Right renal cortex interstitium (tissue), 3 donors: ENCODE measurements around the gene SLC26A9. TPM values are rescaled to one million over a fixed set of nuclear protein-coding genes. Genes with fewer than 3 reads are reported as not detected.
A peak's percentile ranks its signal among the peaks of the same experiment; 100 is the strongest.

Experiments used
- DNase-seq, 3 donors: peaks; one replicate each; pipeline ENCODE4 v3.0.0-alpha.2; 2013; ENCODE audit warnings: low read depth in 3 of 3, low spot score in 2 of 3
- polyA plus RNA-seq, 3 donors: library from polyadenylated mRNA; unstranded; fragments of 120-200 nt; gene quantifications; one replicate each; pipeline ENCODE4 v1.2.1, GENCODE V29; 2013; ENCODE audit not compliant: insufficient read length in 3 of 3

Gene SLC26A9
- polyA plus RNA-seq, 3 donors, result 0.22 to 0.44 (median 0.35) TPM

DNA sequence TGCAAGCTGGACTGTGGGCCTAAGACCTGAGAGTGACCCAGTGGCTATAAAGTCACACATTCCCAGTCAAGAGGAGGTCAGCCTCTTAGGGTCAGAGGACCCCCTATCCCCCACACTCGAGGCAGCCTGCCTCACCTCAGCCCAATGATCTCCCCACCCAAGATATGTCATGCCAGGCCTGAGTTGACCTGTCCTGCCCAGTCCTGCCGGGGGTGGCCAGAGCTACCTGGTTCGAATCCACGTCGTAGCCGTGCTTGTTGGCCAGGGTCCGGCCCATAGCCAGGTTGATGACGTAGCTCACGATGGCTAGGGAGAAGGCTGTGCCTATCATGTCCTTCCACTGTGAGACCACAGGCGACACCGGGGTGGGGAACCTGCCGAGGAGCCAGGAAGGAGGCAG is 15.6 kb downstream of the SLC26A9 start:
- DNase-seq, result no peak

DNA sequence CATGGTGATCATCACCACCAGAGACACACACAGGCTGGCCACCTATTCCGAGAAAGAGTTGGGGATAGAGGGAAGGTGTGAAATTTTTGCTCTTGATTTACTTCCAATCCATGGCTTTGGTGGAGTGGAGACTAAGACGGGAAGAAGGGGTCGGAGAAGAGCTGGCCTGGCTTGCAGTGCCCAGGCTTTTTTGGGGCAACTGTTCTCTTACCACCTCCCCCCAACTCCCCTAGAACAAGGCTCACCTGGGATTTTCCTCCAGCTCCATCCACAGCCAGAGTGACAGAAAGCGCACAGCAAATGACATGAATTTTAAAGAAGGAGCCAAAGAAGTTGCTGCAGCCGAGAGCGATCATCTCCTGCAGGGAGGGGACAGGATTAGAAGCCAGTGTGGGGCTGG is 16.0 kb downstream of the SLC26A9 start:
- no peak for DNase-seq

DNA sequence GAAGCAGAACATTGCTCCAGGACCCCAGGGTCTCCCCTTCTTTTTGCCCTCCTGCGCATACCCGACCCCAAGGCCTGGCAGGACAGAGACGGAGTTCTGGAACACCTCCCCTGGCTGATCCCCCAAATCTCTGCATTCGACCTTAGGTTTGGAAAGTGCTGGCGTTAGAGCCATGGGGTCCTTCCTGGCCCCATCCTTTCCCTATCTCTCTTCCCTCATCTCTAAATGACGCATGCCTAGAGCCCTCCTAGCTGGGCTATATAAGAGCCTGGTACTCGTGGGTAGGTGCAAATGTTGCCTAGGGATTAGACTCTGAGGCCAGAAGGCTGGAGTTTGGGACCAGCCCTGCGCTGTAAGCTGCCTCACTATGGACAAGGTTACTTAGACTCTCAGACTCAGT is 16.6 kb downstream of the SLC26A9 start:
- DNase-seq, result no peak

GRCh38 chr1:205926213-205926612 is 17.0 kb downstream of the SLC26A9 start:
- no peak for DNase-seq

GRCh38 chr1:205925736-205926135 is 17.5 kb downstream of the SLC26A9 start:
- DNase-seq, result no peak

- DNase-seq, result no peak
Observed at GRCh38 chr1:205924460-205924790, 18.8 kb downstream of the SLC26A9 start.

DNA sequence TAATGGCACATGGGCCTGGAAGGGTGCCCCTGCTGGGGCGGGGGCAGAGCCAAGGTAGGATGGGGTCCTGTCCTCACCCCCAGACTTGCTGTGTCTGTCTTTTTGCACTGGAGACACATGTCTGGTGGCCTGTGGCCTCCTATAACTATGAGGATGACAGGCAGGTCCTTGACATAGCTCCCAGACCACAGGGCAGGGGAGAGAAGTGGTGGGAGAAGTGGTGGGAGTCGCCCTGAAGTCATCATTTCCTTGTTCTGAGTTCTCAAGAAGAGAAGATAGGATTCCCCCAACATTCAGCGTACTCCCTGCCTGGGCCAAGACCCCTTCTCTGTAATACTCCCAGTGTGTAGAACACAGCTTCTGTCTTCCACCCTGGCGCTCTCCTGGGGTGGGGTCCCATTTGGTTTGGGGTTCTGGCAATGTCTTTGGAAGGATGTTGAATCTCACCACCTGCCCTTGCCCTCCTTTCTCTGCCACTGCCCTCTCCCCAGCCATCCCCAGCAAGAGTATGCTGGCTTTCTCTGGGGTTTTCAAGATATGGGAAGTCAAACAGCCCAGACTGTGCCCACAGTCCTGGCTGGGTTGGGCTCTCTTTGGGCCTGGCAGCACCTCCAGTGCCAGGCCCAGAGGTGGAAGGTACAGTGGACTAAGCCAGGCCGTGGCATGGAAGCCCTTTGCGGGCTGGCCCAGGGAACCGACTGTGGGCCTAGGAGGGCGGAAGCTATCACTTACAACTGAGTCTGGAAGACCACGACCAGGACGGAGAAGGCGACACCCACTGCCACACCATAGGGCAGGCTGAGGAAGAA is 19.4 kb downstream of the SLC26A9 start:
- no peak for DNase-seq

DNA sequence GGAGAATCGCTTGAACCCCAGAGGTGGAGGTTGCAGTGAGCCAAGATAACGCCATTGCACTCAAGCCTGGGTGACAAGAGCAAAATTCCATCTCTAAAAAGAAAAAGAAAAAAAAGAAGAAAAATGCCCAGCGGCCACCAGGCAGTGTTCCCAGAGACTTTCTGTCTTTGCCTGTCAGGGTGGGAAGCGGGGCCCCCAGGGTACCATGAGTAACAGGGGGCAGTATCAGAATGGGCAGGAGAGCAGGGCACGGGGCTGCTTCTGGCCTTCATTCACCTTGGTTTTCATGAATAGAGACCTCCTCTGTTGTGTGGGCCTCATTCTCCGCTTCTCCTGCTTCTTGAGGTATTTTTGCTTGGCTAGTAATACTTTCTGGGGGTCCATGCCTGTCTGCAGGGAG is 20.4 kb downstream of the SLC26A9 start:
- DNase-seq, result no peak

DNA sequence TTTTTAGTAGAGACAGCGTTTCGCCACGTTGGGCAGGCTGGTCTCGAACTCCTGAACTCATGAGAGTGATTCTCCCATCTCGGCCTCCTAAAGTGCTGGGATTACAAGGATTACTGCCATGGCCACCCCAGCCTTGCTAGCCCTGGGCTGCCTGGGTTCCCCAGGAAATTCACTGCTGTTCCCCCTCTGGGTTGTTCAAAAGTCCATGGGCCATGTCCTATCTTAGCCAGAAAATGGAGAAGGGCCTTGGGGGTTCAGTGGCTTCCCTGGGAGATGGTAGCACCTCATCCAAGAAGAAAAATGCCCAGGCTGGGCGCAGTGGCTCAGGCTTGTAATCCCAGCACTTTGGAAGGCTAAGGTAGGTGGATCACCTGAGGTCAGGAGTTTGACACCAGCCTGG is 20.9 kb downstream of the SLC26A9 start:
- DNase-seq, result no peak

DNA sequence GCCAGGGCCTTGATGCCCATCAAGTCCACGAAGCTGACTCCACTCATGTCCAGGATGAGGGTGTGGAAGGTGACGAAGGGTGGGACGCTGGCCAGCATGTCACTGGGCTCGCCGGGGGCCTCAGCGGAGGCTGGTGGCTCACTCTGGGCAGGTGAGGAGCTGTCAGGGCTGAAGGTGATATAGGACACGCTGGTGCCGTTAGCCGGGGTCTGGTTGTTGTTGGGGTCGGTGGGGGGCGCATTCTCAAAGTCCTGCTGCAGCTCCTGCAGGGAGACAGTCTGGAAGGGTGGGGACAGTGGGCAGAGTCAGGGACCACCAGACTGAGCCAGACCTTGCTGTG is 21.7 kb downstream of the SLC26A9 start:
- DNase-seq, result no peak

DNA sequence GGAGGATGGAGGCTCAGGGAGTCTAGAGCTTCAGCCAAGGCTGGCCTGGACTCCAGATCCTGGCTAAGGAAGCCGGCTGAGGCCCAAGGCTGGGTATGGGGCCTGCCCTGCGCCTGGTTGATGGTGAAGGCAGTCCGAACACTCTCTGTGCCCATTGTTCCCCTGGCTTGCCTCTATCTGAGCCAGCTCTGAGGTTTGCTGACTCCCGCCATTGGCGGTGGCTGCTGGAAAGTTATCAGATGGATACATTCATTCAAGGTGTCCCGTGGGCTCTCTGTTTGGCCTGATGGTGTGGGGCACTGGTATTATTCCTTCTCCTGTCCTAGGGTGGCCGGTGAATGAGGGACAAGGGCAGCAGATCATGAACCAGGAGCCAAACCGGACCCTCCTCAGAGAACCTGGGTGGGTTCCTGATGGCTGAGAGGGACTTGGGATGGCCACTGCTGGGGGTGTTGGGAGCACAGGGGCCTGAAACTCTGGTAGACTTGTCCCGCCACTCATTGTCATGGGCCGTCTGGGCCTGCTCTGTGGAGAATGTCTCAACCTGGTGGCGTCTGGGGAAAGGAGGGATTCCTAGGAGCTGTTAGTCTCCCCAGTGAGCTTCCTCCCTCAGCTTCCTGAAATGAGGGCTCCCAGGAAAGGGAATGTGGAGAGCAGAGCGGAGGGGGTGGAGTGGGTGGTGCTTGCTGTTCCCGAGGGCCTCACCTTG is 22.2 kb downstream of the SLC26A9 start:
- DNase-seq, result no peak

GRCh38 chr1:205920159-205920558 is 23.1 kb downstream of the SLC26A9 start:
- DNase-seq, result no peak

GRCh38 chr1:205918955-205919746 is 24.1 kb downstream of the SLC26A9 start:
- DNase-seq, result peak; percentile 58 to 61 (median 59)

DNA sequence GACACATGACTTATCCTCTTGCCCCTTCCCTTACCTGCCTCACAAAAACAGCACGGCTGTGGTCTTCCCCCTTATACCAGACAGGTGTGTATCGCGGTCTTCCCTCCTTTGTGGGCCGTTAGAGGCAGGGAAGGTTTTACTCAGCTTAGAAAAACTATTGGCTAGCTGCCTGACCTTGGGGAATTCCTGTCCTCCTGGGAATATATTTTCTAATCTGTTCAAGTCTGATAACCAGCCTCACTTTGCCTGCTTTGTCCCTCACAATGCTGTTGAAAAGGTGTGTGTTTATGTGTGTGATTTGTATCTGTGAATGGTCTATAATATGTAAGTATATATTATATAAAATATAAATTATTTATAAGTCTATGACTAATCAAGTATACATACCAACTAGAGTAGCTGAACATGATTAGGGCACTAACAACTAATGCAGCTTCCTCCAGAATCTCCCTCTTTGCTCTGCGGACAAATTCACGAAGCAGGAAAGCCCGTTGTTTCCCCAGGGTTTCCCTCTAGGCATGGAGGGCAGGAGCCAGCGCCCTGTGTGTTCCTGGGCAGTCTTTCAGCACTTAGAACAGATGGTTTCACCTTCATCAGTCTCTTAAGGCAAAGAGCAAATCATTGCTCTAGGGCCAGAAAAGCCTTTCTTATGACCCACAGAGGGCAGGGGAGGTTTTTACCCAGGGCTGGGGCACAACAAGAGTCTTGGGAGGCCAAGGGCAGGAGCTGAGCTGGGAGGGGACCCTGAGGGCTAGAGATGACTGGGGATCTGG is 25.6 kb downstream of the SLC26A9 start:
- no peak for DNase-seq

- no peak for DNase-seq
Observed at GRCh38 chr1:205916541-205916940, 26.7 kb downstream of the SLC26A9 start.

GRCh38 chr1:205915354-205915990 is 27.8 kb downstream of the SLC26A9 start:
- DNase-seq, result no peak

DNA sequence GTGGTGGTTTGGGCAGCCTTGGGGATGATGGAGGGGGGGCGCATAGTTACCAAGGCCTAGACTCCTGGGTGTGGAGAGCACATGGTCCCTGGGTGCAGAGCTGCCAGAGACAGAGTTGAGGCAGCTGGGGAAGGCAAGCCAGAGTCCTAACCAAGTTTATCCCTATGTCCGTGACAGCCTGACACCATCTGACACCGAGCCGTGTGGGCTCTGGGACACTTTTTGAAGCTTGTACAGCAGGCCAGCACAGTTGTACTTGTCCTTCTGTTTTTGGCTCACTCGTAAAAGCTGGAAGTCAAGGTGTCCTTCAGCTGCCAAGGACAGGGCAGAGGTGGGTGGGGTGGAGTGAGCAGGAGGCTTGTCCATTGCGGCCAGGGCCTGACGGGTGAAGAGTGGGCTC is 28.5 kb downstream of the SLC26A9 start:
- no peak for DNase-seq

DNA sequence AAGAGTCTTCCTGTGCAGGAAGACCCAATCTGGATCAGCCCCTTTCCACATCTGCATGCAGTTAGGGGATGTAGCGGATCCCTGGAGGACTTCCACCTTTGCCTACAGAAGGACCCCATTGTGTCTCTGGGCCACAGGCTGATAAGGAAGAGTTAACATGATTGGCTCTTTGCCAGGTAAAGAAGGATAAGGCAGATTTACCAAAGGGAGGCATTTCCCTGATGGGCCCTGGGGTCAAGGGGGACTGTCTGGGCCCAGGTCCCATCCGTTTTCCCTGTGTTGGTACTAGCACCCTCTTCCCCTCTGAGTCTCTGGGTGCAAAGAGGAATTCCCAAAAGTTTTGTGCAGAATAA is 29.1 kb downstream of the SLC26A9 start:
- DNase-seq, result no peak

DNA sequence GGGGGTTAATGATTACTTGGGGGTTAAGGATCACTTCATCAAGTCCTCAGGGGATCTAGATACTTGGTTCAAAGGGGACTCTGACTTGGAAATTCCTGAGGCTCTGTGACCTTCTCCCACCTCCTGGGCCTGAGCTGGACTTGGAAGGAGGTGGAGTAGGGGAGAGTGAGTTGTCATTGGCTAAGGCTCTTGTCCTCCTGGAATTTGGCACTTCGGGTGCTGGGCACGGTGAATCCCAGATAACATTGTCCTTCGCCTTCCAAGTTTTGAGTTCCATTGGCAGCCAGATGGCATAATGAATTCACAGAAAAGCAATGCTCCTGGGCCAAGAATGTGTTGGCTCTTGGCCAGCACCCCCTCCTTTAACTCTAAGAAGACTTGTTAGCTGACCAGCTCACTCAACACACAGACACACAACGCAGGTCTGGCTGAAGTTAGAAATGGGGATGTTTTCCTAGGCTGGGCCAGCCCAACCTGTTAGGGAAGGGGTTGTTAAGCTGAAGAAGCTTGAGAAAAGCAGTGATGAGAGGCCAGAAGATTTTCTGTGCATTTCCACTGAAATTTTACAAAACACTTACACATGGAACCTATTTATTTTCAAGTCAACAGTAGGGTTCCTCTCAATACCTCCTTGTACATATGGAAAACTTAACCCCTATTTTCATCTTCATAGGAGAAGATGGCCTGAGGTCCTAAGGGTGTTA is 29.7 kb downstream of the SLC26A9 start:
- no peak for DNase-seq

GRCh38 chr1:205907794-205908193 is 35.5 kb downstream of the SLC26A9 start:
- DNase-seq, result no peak
